T-helper 9 cell (primary cell): ENCODE measurements around the gene SLC22A7.
"Not testable (repeated sequence)": the region's sequence is repeated elsewhere in the genome, so short reads cannot be mapped to it uniquely, and the experiment has no call there.

ENCODE experiments used
- DNase-seq: peaks from one replicate; pipeline ENCODE4 v3.0.0-alpha.2; 2020

SLC22A7 gene

GRCh38 chr6:43303751-43304331 is 5.8 kb downstream of the SLC22A7 start:
- no peak for DNase-seq

- DNase-seq, result no peak
These were observed 6.3 kb downstream of the SLC22A7 start for GRCh38 chr6:43304361-43304760.

GRCh38 chr6:43304882-43305281 is 6.8 kb downstream of the SLC22A7 start:
- DNase-seq, result no peak

GRCh38 chr6:43306086-43306485 is 8.0 kb downstream of the SLC22A7 start:
- DNase-seq, result no peak

- no peak for DNase-seq
These were observed 9.5 kb downstream of the SLC22A7 start for GRCh38 chr6:43307451-43308100.

- peak; percentile 23 for DNase-seq
These were observed 10.3 kb downstream of the SLC22A7 start, which contains the start of gene CRIP3 for GRCh38 chr6:43308101-43308989. CRIP3 (minus strand) TSS chr6:43308826; CDS start chr6:43308792, 34 bp downstream.

GRCh38 chr6:43308990-43309477 is 11.0 kb downstream of the SLC22A7 start:
- no peak for DNase-seq

- no peak for DNase-seq
These were observed 12.1 kb downstream of the SLC22A7 start for GRCh38 chr6:43310134-43310533.

GRCh38 chr6:43310624-43311023 is 12.6 kb downstream of the SLC22A7 start:
- no peak for DNase-seq

- DNase-seq, result no peak
These were observed 13.6 kb downstream of the SLC22A7 start for GRCh38 chr6:43311666-43312065.

- no peak for DNase-seq
These were observed 15.8 kb downstream of the SLC22A7 start for GRCh38 chr6:43313813-43314212.

GRCh38 chr6:43318011-43318410 is 20.0 kb downstream of the SLC22A7 start:
- DNase-seq, result no peak

- DNase-seq, result no peak
These were observed 27.8 kb downstream of the SLC22A7 start for GRCh38 chr6:43325876-43326275.

GRCh38 chr6:43328528-43328927 is 30.5 kb downstream of the SLC22A7 start:
- no peak for DNase-seq

- DNase-seq, result no peak
These were observed 33.4 kb downstream of the SLC22A7 start for GRCh38 chr6:43331470-43331869.

- DNase-seq, result no peak
These were observed 33.8 kb downstream of the SLC22A7 start for GRCh38 chr6:43331891-43332290.

- DNase-seq, result no peak
These were observed 36.5 kb downstream of the SLC22A7 start for GRCh38 chr6:43334466-43335095.

GRCh38 chr6:43335469-43335868 is 37.4 kb downstream of the SLC22A7 start:
- no peak for DNase-seq

- DNase-seq, result no peak
These were observed 38.3 kb downstream of the SLC22A7 start for GRCh38 chr6:43336382-43336781.

GRCh38 chr6:43338243-43338642 is 40.2 kb downstream of the SLC22A7 start:
- DNase-seq, result no peak

GRCh38 chr6:43339168-43339567 is 41.1 kb downstream of the SLC22A7 start:
- no peak for DNase-seq

- DNase-seq, result not testable (repeated sequence)
These were observed 48.2 kb downstream of the SLC22A7 start for GRCh38 chr6:43346243-43346642.

- no peak for DNase-seq
These were observed 49.0 kb downstream of the SLC22A7 start for GRCh38 chr6:43347021-43347420.
